Lung microvascular endothelial cell (primary cell): Measurements from ENCODE around the gene ZMYND19. TPM values are rescaled to one million over a fixed set of nuclear protein-coding genes. Genes with fewer than 3 reads are reported as not detected.
"Not testable (repeated sequence)": the region's sequence is repeated elsewhere in the genome, so short reads cannot be mapped to it uniquely, and the experiment has no call there.

Source experiments
- DNase-seq, 2 donors: peaks; one replicate each; pipeline versions ENCODE4 v3.0.0 to v3.0.0-alpha.2; 2010; ENCODE audit warnings: low read depth in 2 of 2
- total RNA-seq: library from RNA; depleted of rRNA; stranded (reverse); fragments of >200 nt; gene quantifications from 2 replicates; pipeline ENCODE4 v1.2.1, GENCODE V29; 2014

The ZMYND19 gene
- total RNA-seq, 1 donor from 2014 or later = 13.5 TPM

DNA sequence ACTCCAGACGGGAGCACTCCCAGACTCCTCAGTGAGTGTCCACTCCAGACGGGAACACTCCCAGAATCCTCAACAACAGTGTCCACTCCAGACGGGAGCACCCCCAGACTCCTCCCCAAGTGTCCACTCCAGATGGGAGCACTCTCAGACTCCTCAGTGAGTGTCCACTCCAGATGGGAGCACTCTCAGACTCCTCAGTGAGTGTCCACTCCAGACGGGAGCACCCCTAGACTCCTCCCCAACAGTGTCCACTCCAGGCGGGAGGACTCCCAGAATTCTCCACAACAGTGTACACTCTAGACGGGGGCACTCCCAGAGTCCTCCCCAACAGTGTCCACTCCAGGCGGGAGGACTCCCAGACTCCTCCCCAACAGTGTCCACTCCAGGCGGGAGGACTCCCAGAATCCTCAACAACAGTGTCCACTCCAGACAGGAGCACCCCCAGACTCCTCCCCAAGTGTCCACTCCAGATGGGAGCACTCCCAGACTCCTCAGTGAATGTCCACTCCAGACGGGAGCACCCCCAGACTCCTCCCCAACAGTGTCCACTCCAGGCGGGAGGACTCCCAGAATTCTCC lies 57.3 kb downstream of the ZMYND19 start:
- not testable (repeated sequence) for DNase-seq

Other genes starting within 250 kb of the ZMYND19 start
- 7.8 and 18.7 TPM in 2 replicates for gene EXD3, start 167.3 kb downstream of the ZMYND19 start, total RNA-seq
- gene NOXA1, start 167.1 kb downstream of the ZMYND19 start, total RNA-seq = 0.87 and 2.0 TPM in 2 replicates
- gene ENTPD8, start 149.2 kb downstream of the ZMYND19 start, total RNA-seq = under 0.01 and 0.20 TPM in 2 replicates
- 11.6 and 15.3 TPM in 2 replicates for gene NSMF, start 131.2 kb downstream of the ZMYND19 start, total RNA-seq
- gene PNPLA7, start 40.1 kb downstream of the ZMYND19 start, total RNA-seq = 0.44 and 0.79 TPM in 2 replicates
- 48.4 and 72.4 TPM in 2 replicates for gene MRPL41, start 38.6 kb downstream of the ZMYND19 start, total RNA-seq
- gene DPH7, start 11.6 kb downstream of the ZMYND19 start, total RNA-seq = 10.9 and 15.7 TPM in 2 replicates
- 19.4 and 28.0 TPM in 2 replicates for gene ARRDC1, start 15.2 kb upstream of the ZMYND19 start, total RNA-seq
- gene EHMT1, start 28.5 kb upstream of the ZMYND19 start, total RNA-seq = 29.4 and 46.2 TPM in 2 replicates